Ascending aorta (tissue), 2 donors: Measurements from ENCODE around the gene PCDHAC1. TPM values are rescaled to one million over a fixed set of nuclear protein-coding genes. Genes with fewer than 3 reads are reported as not detected.

Experiments used
- DNase-seq, 2 donors: peaks; one replicate each; pipeline ENCODE4 v3.0.0-alpha.2; 2019; ENCODE audit warnings: low spot score in 2 of 2
- H3K27ac ChIP-seq, 2 donors: fragments of 200-600 bp; sonication (generic); one replicate each; pipeline ENCODE4 v1.5.1; 2016 to 2017; ENCODE audit warnings: mild to moderate bottlenecking in 1 of 2
- H3K27me3 ChIP-seq: fragments of 200-600 bp; sonication (generic); one replicate; pipeline ENCODE4 v1.5.1; 2017
- H3K36me3 ChIP-seq, 2 donors: fragments of 200-600 bp; sonication (generic); one replicate each; pipeline ENCODE4 v1.5.1; 2016
- H3K4me1 ChIP-seq, 2 donors: fragments of 200-600 bp; sonication (generic); one replicate each; pipeline ENCODE4 v1.5.1; 2016 to 2017; ENCODE audit warnings: mild to moderate bottlenecking in 1 of 2
- H3K4me3 ChIP-seq, 2 donors: fragments of 200-600 bp; sonication (generic); one replicate each; pipeline ENCODE4 v1.5.1; 2016 to 2017; ENCODE audit warnings: mild to moderate bottlenecking in 1 of 2
- H3K9me3 ChIP-seq, 2 donors: fragments of 200-600 bp; sonication (generic); one replicate each; pipeline ENCODE4 v1.5.1; 2016
- intact Hi-C: fragments of 100-400 bp; cut with DNase I; formaldehyde crosslinking; loops from one replicate; pipeline ENCODE4 v1.15.1; 2023
- total RNA-seq: library from RNA; depleted of rRNA; stranded (reverse); fragments of >200 nt; gene quantifications from one replicate; pipeline ENCODE4 v1.1.0, GENCODE V29; 2016
- TF ChIP-seq, protein P1 (sequence below), 3 experiments: fragments of 200-600 bp in 2 of 3; fragments of 450-650 bp in 1 of 3; sonication (generic) in 2 of 3; IDR thresholded peaks; one replicate each; pipeline ENCODE4 v1.5.1; 2016 to 2019; ENCODE audit warnings: antibody characterized with exemption in 3 of 3, mild to moderate bottlenecking in 1 of 3, moderate library complexity in 1 of 3

The PCDHAC1 gene
- total RNA-seq, 1 donor from 2014 or later, result 0.32 TPM

- H3K4me3 ChIP-seq, result no peak overlapping the region
Measured at GRCh38 chr5:140969880-140970279, 43.8 kb downstream of the PCDHAC1 start.

GRCh38 chr5:140973550-140973949, 47.5 kb downstream of the PCDHAC1 start:
- Histone ChIP-seq H3K4me3 (no peak overlapping the region), H3K27me3 (no peaks in the 10 kb centered on the region), H3K27ac (no peak overlapping the region), H3K4me1 (no peaks in the 10 kb centered on the region), H3K9me3 (no peaks in the 10 kb centered on the region), H3K36me3 (no peaks in the 10 kb centered on the region)
- no peak for DNase-seq
- intact Hi-C loops, result no loop called here
- TF ChIP-seq, protein P1, sequence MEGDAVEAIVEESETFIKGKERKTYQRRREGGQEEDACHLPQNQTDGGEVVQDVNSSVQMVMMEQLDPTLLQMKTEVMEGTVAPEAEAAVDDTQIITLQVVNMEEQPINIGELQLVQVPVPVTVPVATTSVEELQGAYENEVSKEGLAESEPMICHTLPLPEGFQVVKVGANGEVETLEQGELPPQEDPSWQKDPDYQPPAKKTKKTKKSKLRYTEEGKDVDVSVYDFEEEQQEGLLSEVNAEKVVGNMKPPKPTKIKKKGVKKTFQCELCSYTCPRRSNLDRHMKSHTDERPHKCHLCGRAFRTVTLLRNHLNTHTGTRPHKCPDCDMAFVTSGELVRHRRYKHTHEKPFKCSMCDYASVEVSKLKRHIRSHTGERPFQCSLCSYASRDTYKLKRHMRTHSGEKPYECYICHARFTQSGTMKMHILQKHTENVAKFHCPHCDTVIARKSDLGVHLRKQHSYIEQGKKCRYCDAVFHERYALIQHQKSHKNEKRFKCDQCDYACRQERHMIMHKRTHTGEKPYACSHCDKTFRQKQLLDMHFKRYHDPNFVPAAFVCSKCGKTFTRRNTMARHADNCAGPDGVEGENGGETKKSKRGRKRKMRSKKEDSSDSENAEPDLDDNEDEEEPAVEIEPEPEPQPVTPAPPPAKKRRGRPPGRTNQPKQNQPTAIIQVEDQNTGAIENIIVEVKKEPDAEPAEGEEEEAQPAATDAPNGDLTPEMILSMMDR (IDR thresholded peaks at IDR 0.05), result no peak

More at GRCh38 chr5:140969880-140970279, 43.8 kb downstream of the PCDHAC1 start:
- DNase-seq, result no peak
- Histone ChIP-seq H3K9me3 (no peaks in the 10 kb centered on the region), H3K27ac (no peak overlapping the region), H3K27me3 (no peaks in the 10 kb centered on the region), H3K4me1 (peaks cover 4% of the 10 kb centered on the region in 2 donors), H3K36me3 (no peaks in the 10 kb centered on the region)
- TF ChIP-seq, protein P1 (IDR thresholded peaks at IDR 0.05), result no peak
- intact Hi-C loops, result no loop called here

DNA sequence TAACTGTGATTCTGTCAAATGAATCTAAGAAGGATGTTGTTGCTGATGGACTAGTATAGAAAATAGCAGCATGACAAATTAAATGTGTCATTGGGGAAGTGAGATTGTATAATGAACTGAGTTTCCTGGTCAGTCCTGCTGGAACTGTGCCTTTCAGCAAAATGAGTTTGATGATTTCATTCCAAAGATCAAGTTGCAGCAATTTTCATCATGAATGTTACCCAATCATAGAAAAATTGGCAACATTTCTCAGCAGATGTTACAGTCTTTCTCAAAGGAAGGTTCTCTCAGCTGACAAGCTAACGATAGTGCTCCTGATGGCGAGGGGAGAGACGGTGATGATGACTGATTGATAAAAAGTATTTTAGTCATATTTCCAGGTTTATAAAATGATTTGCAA, 50.9 kb downstream of the PCDHAC1 start:
- H3K4me3 ChIP-seq, result no peak overlapping the region
- no peaks in the 10 kb centered on the region for H3K36me3 ChIP-seq
- H3K9me3 ChIP-seq, result no peaks in the 10 kb centered on the region
- no peak for DNase-seq
- TF ChIP-seq, protein P1 (IDR thresholded peaks at IDR 0.05), result no peak
- H3K4me1 ChIP-seq, result no peaks in the 10 kb centered on the region
- intact Hi-C loops, result no loop called here
- H3K27ac ChIP-seq, result no peak overlapping the region
- H3K27me3 ChIP-seq, result no peaks in the 10 kb centered on the region

DNA sequence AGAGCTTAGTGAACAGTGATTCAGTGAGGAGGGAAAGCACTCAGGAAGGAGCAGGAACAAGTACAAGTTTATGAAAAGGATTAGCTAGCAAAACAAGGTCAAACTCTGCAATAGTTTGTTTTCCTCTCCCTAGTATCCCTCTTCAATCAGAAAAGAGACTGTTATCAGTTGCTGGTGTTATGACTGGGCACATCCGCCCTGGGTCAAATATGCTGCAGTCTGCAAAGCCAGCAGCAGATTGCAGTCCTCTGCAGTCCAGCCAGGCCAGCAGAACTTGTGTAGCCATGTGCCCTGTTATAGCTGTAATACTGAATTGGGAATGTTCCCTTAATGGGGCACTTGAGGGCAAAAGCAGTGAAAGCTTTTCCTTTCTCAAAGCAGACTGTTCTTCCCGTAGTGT, 52.2 kb downstream of the PCDHAC1 start:
- H3K27ac ChIP-seq, result no peak overlapping the region
- intact Hi-C loops, result no loop called here
- no peaks in the 10 kb centered on the region for H3K36me3 ChIP-seq

GRCh38 chr5:140978983-140979382, 52.9 kb downstream of the PCDHAC1 start:
- H3K27ac ChIP-seq, result no peak overlapping the region

More for the DNA sequence above, 52.2 kb downstream of the PCDHAC1 start:
- Histone ChIP-seq H3K4me1 (no peaks in the 10 kb centered on the region), H3K9me3 (no peaks in the 10 kb centered on the region), H3K4me3 (no peak overlapping the region), H3K27me3 (no peaks in the 10 kb centered on the region)
- no peak for DNase-seq
- TF ChIP-seq, protein P1 (IDR thresholded peaks at IDR 0.05), result no peak

More at GRCh38 chr5:140978983-140979382, 52.9 kb downstream of the PCDHAC1 start:
- Histone ChIP-seq H3K27me3 (no peaks in the 10 kb centered on the region), H3K9me3 (no peaks in the 10 kb centered on the region), H3K4me1 (no peaks in the 10 kb centered on the region), H3K4me3 (no peak overlapping the region), H3K36me3 (no peaks in the 10 kb centered on the region)
- intact Hi-C loops, result no loop called here
- TF ChIP-seq, protein P1 (IDR thresholded peaks at IDR 0.05), result no peak
- no peak for DNase-seq

Other genes with a start within 250 kb of the PCDHAC1 start
- 68.6 TPM for gene HARS1, start 234.9 kb upstream of the PCDHAC1 start, total RNA-seq
- 10.7 TPM for gene HARS2, start 234.8 kb upstream of the PCDHAC1 start, total RNA-seq
- 15.5 TPM for gene ZMAT2, start 225.9 kb upstream of the PCDHAC1 start, total RNA-seq
- not detected for gene PCDHA1, start 140.2 kb upstream of the PCDHAC1 start, total RNA-seq
- not detected for gene PCDHA2, start 131.4 kb upstream of the PCDHAC1 start, total RNA-seq
- gene PCDHA3, start 125.2 kb upstream of the PCDHAC1 start, total RNA-seq, result not detected
- not detected for gene PCDHA4, start 119.2 kb upstream of the PCDHAC1 start, total RNA-seq
- not detected for gene PCDHA5, start 104.7 kb upstream of the PCDHAC1 start, total RNA-seq
- gene PCDHA6, start 98.3 kb upstream of the PCDHAC1 start, total RNA-seq, result not detected
- gene PCDHA7, start 92.0 kb upstream of the PCDHAC1 start, total RNA-seq, result not detected
- gene PCDHA8, start 85.1 kb upstream of the PCDHAC1 start, total RNA-seq, result not detected
- not detected for gene PCDHA9, start 77.9 kb upstream of the PCDHAC1 start, total RNA-seq
- 2.0 TPM for gene PCDHA10, start 70.4 kb upstream of the PCDHAC1 start, total RNA-seq
- not detected for gene PCDHA11, start 57.3 kb upstream of the PCDHAC1 start, total RNA-seq
- gene PCDHA12, start 51.0 kb upstream of the PCDHAC1 start, total RNA-seq, result not detected
- gene PCDHA13, start 44.2 kb upstream of the PCDHAC1 start, total RNA-seq, result 0.21 TPM
- gene PCDHAC2, start 40.2 kb downstream of the PCDHAC1 start, total RNA-seq, result not detected
- gene PCDHB1, start 125.1 kb downstream of the PCDHAC1 start, total RNA-seq, result not detected
- gene PCDHB2, start 168.3 kb downstream of the PCDHAC1 start, total RNA-seq, result 1.4 TPM
- gene PCDHB3, start 174.2 kb downstream of the PCDHAC1 start, total RNA-seq, result 1.1 TPM
- 5.1 TPM for gene PCDHB4, start 195.5 kb downstream of the PCDHAC1 start, total RNA-seq
- gene PCDHB5, start 208.9 kb downstream of the PCDHAC1 start, total RNA-seq, result 61.8 TPM
- gene PCDHB6, start 223.8 kb downstream of the PCDHAC1 start, total RNA-seq, result 1.5 TPM
- 7.6 TPM for gene PCDHB7, start 246.3 kb downstream of the PCDHAC1 start, total RNA-seq